ENCODE results near the gene TUBA1C.
A peak's percentile ranks its signal among the peaks of the same experiment; 100 is the strongest.

The TUBA1C gene

GRCh38 chr12:49287876-49288275 lies 23.0 kb downstream of the TUBA1C start:
- POLR2A ChIA-PET, result interaction anchor here (0.7 kb wide), 1 partner anchor 157 kb away, joined by 3 read pairs; the partner anchor contains the start of gene TUBA1B

GRCh38 chr12:49288412-49288853 lies 23.6 kb downstream of the TUBA1C start:
- ChIA-PET POLR2A (interaction anchor here (0.7 kb wide), 1 partner anchor 157 kb away, joined by 3 read pairs; the partner anchor contains the start of gene TUBA1B), CTCF (interaction anchor here (0.6 to 14.8 kb wide), 39 partner anchors 6 to 357 kb away, joined by 3 to 289 read pairs (median 7); partner anchors contain the start of genes C1QL4, DNAJC22, PRPH and TROAP)
- no peak overlapping the region for H3K4me3 ChIP-seq (ENCODE audit: low read depth, low read length)
- peak; percentile 68 for TF ChIP-seq CTCF (IDR thresholded peaks at IDR 0.05; ENCODE audit: insufficient read depth, low read length, missing control alignments)
- no peak for DNase-seq (ENCODE audit: low read depth, low spot score)

More at GRCh38 chr12:49287876-49288275, 23.0 kb downstream of the TUBA1C start:
- H3K4me3 ChIP-seq (ENCODE audit: low read depth, low read length), result no peak overlapping the region
- CTCF ChIA-PET, result interaction anchor here (0.6 to 14.8 kb wide), 25 partner anchors 7 to 338 kb away, joined by 3 to 289 read pairs (median 8); partner anchors contain the start of genes C1QL4, DNAJC22, PRPH and TROAP
- no peak for DNase-seq (ENCODE audit: low read depth, low spot score)
- TF ChIP-seq CTCF (IDR thresholded peaks at IDR 0.05; ENCODE audit: insufficient read depth, low read length, missing control alignments), result no peak

GRCh38 chr12:49288922-49289555 lies 24.2 kb downstream of the TUBA1C start:
- DNase-seq (ENCODE audit: low read depth, low spot score), result no peak
- no peak overlapping the region for H3K4me3 ChIP-seq (ENCODE audit: low read depth, low read length)
- ChIA-PET POLR2A (no interaction called here), CTCF (interaction anchor here (0.6 to 14.8 kb wide), 41 partner anchors 8 to 356 kb away, joined by 3 to 289 read pairs (median 6); partner anchors contain the start of genes C1QL4, DNAJC22, TROAP and TUBA1C)
- no peak for TF ChIP-seq CTCF (IDR thresholded peaks at IDR 0.05; ENCODE audit: insufficient read depth, low read length, missing control alignments)

- H3K4me3 ChIP-seq (ENCODE audit: low read depth, low read length), result no peak overlapping the region
- CTCF ChIA-PET, result interaction anchor here (1.0 to 14.8 kb wide), 10 partner anchors 8 to 288 kb away, joined by 3 to 289 read pairs (median 6); partner anchors contain the start of gene DNAJC22
- no peak for TF ChIP-seq CTCF (IDR thresholded peaks at IDR 0.05; ENCODE audit: insufficient read depth, low read length, missing control alignments)
- DNase-seq (ENCODE audit: low read depth, low spot score), result no peak
- POLR2A ChIA-PET, result no interaction called here
These were observed 27.8 kb downstream of the TUBA1C start for GRCh38 chr12:49292729-49293055.

- no peak overlapping the region for H3K4me3 ChIP-seq (ENCODE audit: low read depth, low read length)
- ChIA-PET POLR2A (no interaction called here), CTCF (interaction anchor here (1.0 to 14.8 kb wide), 12 partner anchors 9 to 288 kb away, joined by 3 to 289 read pairs (median 8); partner anchors contain the start of gene DNAJC22)
- DNase-seq (ENCODE audit: low read depth, low spot score), result no peak
- TF ChIP-seq CTCF (IDR thresholded peaks at IDR 0.05; ENCODE audit: insufficient read depth, low read length, missing control alignments), result no peak
These were observed 28.4 kb downstream of the TUBA1C start for GRCh38 chr12:49293056-49293956.

All from AG04449 (cell line).